ENCODE results near the gene NRG2. TPM values are rescaled to one million over a fixed set of nuclear protein-coding genes. Genes with fewer than 3 reads are reported as not detected.

Gene NRG2
- total and polyA plus RNA-seq, 2 of the 8 experiments (the other 6 are each of a cell fraction or from before 2014, with no cell fraction given): 0.27 to 0.54 TPM

GRCh38 chr5:139897342-139897741, 145.8 kb downstream of the NRG2 start (continued):
- TF ChIP-seq CHD7 (IDR thresholded peaks at IDR 0.05; ENCODE audit: insufficient replicate concordance, low read length) (no peak), CTBP2 (IDR thresholded peaks at IDR 0.05; ENCODE audit: borderline replicate concordance, insufficient read depth, insufficient read length, low read length) (no peak), ZNF274 (IDR thresholded peaks at IDR 0.05; ENCODE audit: borderline replicate concordance, extremely low read depth, low read length) (no peak), YY1 (IDR thresholded peaks at IDR 0.05; ENCODE audit: low read depth, low read length) (no peak), GTF2F1 (IDR thresholded peaks at IDR 0.05; ENCODE audit: borderline replicate concordance, low read depth, low read length) (no peak), GABPA (IDR thresholded peaks at IDR 0.05; ENCODE audit: borderline replicate concordance, insufficient read depth, low read length) (no peak), TBP (IDR thresholded peaks at IDR 0.05; ENCODE audit: low read depth, low read length) (no peak), BRCA1 (IDR thresholded peaks at IDR 0.05; ENCODE audit: low read depth, low read length) (no peak), JUND (IDR thresholded peaks at IDR 0.05; ENCODE audit: low read length) (no peak)

Data from H1 (cell line).